ENCODE data around the gene NF2. TPM values are rescaled to one million over a fixed set of nuclear protein-coding genes. Genes with fewer than 3 reads are reported as not detected.

The NF2 gene
- total RNA-seq, 1 experiment from 2014 or later: 92.4 TPM

GRCh38 chr22:29706486-29706885 lies 103.1 kb downstream of the NF2 start:
- Mint-ChIP-seq H3K4me3 (ENCODE audit: unreplicated experiment) (no peak overlapping the region), H3K36me3 (ENCODE audit: insufficient read depth, unreplicated experiment) (no peaks in the 10 kb centered on the region), H3K27ac (ENCODE audit: low read depth, unreplicated experiment) (no peak overlapping the region), H3K27me3 (ENCODE audit: insufficient read depth, unreplicated experiment) (peaks cover under 1% of the 10 kb centered on the region), H3K4me1 (ENCODE audit: insufficient read depth, unreplicated experiment) (no peaks in the 10 kb centered on the region), H3K9me3 (ENCODE audit: unreplicated experiment) (no peaks in the 10 kb centered on the region)
- no peak for TF ChIP-seq CTCF (IDR thresholded peaks at IDR 0.05; ENCODE audit: unreplicated experiment)
- ChIA-PET CTCF (interaction anchor here (0.6 kb wide), 1 partner anchor 11 kb away, joined by 3 read pairs; no protein-coding TSS in a partner anchor), POLR2A (no interaction called here)
- BruUV-seq (replicated peaks): no TSS peak
- DNase-seq (ENCODE audit: unreplicated experiment): no peak
- intact Hi-C loops (cut with micrococcal nuclease): no loop called here

- TF ChIP-seq CTCF (IDR thresholded peaks at IDR 0.05; ENCODE audit: unreplicated experiment): no peak
- intact Hi-C loops (cut with micrococcal nuclease): no loop called here
- ChIA-PET CTCF (no interaction called here), POLR2A (no interaction called here)
- no peak overlapping the region for H3K27ac Mint-ChIP-seq (ENCODE audit: low read depth, unreplicated experiment)
- H3K4me3 Mint-ChIP-seq (ENCODE audit: unreplicated experiment): no peak overlapping the region
- no TSS peak for BruUV-seq (replicated peaks)
- H3K9me3 Mint-ChIP-seq (ENCODE audit: unreplicated experiment): no peaks in the 10 kb centered on the region
- H3K36me3 Mint-ChIP-seq (ENCODE audit: insufficient read depth, unreplicated experiment): no peaks in the 10 kb centered on the region
- DNase-seq (ENCODE audit: unreplicated experiment): no peak
- no peaks in the 10 kb centered on the region for H3K4me1 Mint-ChIP-seq (ENCODE audit: insufficient read depth, unreplicated experiment)
- H3K27me3 Mint-ChIP-seq (ENCODE audit: insufficient read depth, unreplicated experiment): peaks cover 6% of the 10 kb centered on the region
Measured at GRCh38 chr22:29707010-29707409, 103.6 kb downstream of the NF2 start.

- CTCF ChIA-PET: no interaction called here
- H3K27me3 Mint-ChIP-seq (ENCODE audit: insufficient read depth, unreplicated experiment): peaks cover 10% of the 10 kb centered on the region
- H3K36me3 Mint-ChIP-seq (ENCODE audit: insufficient read depth, unreplicated experiment): no peaks in the 10 kb centered on the region
- no peaks in the 10 kb centered on the region for H3K4me1 Mint-ChIP-seq (ENCODE audit: insufficient read depth, unreplicated experiment)
- no peaks in the 10 kb centered on the region for H3K9me3 Mint-ChIP-seq (ENCODE audit: unreplicated experiment)
- intact Hi-C loops (cut with micrococcal nuclease): no loop called here
- TF ChIP-seq CTCF (IDR thresholded peaks at IDR 0.05; ENCODE audit: unreplicated experiment): no peak
- DNase-seq (ENCODE audit: unreplicated experiment): no peak
- POLR2A ChIA-PET: no interaction called here
- no peak overlapping the region for H3K27ac Mint-ChIP-seq (ENCODE audit: low read depth, unreplicated experiment)
- H3K4me3 Mint-ChIP-seq (ENCODE audit: unreplicated experiment): no peak overlapping the region
- no TSS peak for BruUV-seq (replicated peaks)
Measured at GRCh38 chr22:29707471-29707870, 104.0 kb downstream of the NF2 start.

GRCh38 chr22:29710193-29710592 lies 106.8 kb downstream of the NF2 start:
- intact Hi-C loops (cut with micrococcal nuclease): no loop called here
- Mint-ChIP-seq H3K4me1 (ENCODE audit: insufficient read depth, unreplicated experiment) (no peaks in the 10 kb centered on the region), H3K36me3 (ENCODE audit: insufficient read depth, unreplicated experiment) (no peaks in the 10 kb centered on the region), H3K9me3 (ENCODE audit: unreplicated experiment) (no peaks in the 10 kb centered on the region), H3K4me3 (ENCODE audit: unreplicated experiment) (no peak overlapping the region), H3K27ac (ENCODE audit: low read depth, unreplicated experiment) (no peak overlapping the region), H3K27me3 (ENCODE audit: insufficient read depth, unreplicated experiment) (peaks cover 16% of the 10 kb centered on the region)
- no peak for TF ChIP-seq CTCF (IDR thresholded peaks at IDR 0.05; ENCODE audit: unreplicated experiment)
- POLR2A ChIA-PET: no interaction called here
- CTCF ChIA-PET: no interaction called here
- no peak for DNase-seq (ENCODE audit: unreplicated experiment)
- BruUV-seq (replicated peaks): no TSS peak

Data from MCF 10A (cell line).